Activated CD8-positive, alpha-beta T cell treated with anti-CD3 and anti-CD28 coated beads, Interleukin-2, amount 10 ng/mL, durations not matched to agents 7 days and 5 days (primary cell): Measurements from ENCODE around the gene BLTP3A. TPM values are rescaled to one million over a fixed set of nuclear protein-coding genes. Genes with fewer than 3 reads are reported as not detected.
"Not testable (repeated sequence)": the region's sequence is repeated elsewhere in the genome, so short reads cannot be mapped to it uniquely, and the experiment has no call there.

ENCODE experiments used
- ATAC-seq: fragments of 150-1000 bp; cut with Tn5 transposase; one replicate; pipeline ENCODE4 v1.10.0; 2021; ENCODE audit warnings: moderate library complexity
- CTCF ChIA-PET: fragments of 350-600 bp; sonication (Branson Sonifier 250); formaldehyde crosslinking; loops from one replicate; lab custom pipeline; 2021; ENCODE audit warnings: antibody characterized with exemption; lab: Charles Lee
- POLR2A ChIA-PET: fragments of 350-600 bp; sonication (Branson Sonifier 250); formaldehyde crosslinking; loops from one replicate; lab custom pipeline; 2021; ENCODE audit warnings: antibody characterized with exemption; lab: Charles Lee
- DNase-seq: peaks from one replicate; pipeline ENCODE4 v3.0.0-alpha.2; 2020
- H3K27ac Mint-ChIP-seq: one replicate; pipeline ENCODE4 v1.8.0; 2021; ENCODE audit warnings: mild to moderate bottlenecking, mixed read lengths
- H3K27me3 Mint-ChIP-seq: one replicate; pipeline ENCODE4 v1.8.0; 2021; ENCODE audit warnings: low read depth, mixed read lengths
- H3K36me3 Mint-ChIP-seq: one replicate; pipeline ENCODE4 v1.8.0; 2021; ENCODE audit warnings: low read depth, mixed read lengths
- H3K4me1 Mint-ChIP-seq: one replicate; pipeline ENCODE4 v1.8.0; 2021; ENCODE audit warnings: low read depth, mixed read lengths
- H3K4me3 Mint-ChIP-seq: one replicate; pipeline ENCODE4 v1.8.0; 2021; ENCODE audit warnings: mild to moderate bottlenecking, mixed read lengths
- H3K9me3 Mint-ChIP-seq: one replicate; pipeline ENCODE4 v1.8.0; 2022; ENCODE audit warnings: mixed read lengths; ENCODE audit not compliant: insufficient read depth
- total RNA-seq, 2 experiments: library from RNA; stranded (reverse); gene quantifications; one replicate each; pipeline ENCODE4 v1.2.3, GENCODE V29; 2021

Gene BLTP3A
- 10 to 100 TPM; 11.8 to 11.9 TPM for total RNA-seq

GRCh38 chr6:34791701-34792604 is at the start of gene BLTP3A:
TSS of gene BLTP3A (plus strand) at chr6:34792083. CDS start at chr6:34792251, 168 bp downstream.
- peaks cover 20% of the 10 kb centered on the region for H3K4me1 Mint-ChIP-seq
- DNase-seq (peak; percentile 79), ATAC-seq (peak; percentile 95)
- CTCF ChIA-PET, result interaction anchor here (0.7 to 1.6 kb wide), 16 partner anchors 9 to 542 kb away, joined by 3 to 13 read pairs (median 4); partner anchors contain the start of genes SNRPC and TAF11
- H3K36me3 Mint-ChIP-seq, result peaks cover 4% of the 10 kb centered on the region
- H3K9me3 Mint-ChIP-seq, result no peaks in the 10 kb centered on the region
- peak within 1 kb of the TSS; percentile 96 for H3K27ac Mint-ChIP-seq
- POLR2A ChIA-PET, result interaction anchor here (0.6 to 2.7 kb wide), 14 partner anchors 12 to 400 kb away, joined by 3 to 24 read pairs (median 4); partner anchors contain the start of genes ANKS1A, ILRUN, SNRPC and TAF11
- no peaks in the 10 kb centered on the region for H3K27me3 Mint-ChIP-seq
- peak within 1 kb of the TSS; percentile 96 for H3K4me3 Mint-ChIP-seq

GRCh38 chr6:34742094-34742493 is 49.8 kb upstream of the BLTP3A start:
- DNase-seq, result no peak
- H3K36me3 Mint-ChIP-seq, result no peaks in the 10 kb centered on the region
- H3K27ac Mint-ChIP-seq, result no peak overlapping the region
- no peak for ATAC-seq
- CTCF ChIA-PET, result no interaction called here
- no peaks in the 10 kb centered on the region for H3K27me3 Mint-ChIP-seq
- no peaks in the 10 kb centered on the region for H3K9me3 Mint-ChIP-seq
- no peaks in the 10 kb centered on the region for H3K4me1 Mint-ChIP-seq
- POLR2A ChIA-PET, result no interaction called here
- H3K4me3 Mint-ChIP-seq, result no peak overlapping the region

- Mint-ChIP-seq H3K4me3 (no peak overlapping the region), H3K36me3 (no peaks in the 10 kb centered on the region), H3K27ac (no peak overlapping the region), H3K4me1 (no peaks in the 10 kb centered on the region), H3K27me3 (no peaks in the 10 kb centered on the region), H3K9me3 (no peaks in the 10 kb centered on the region)
- CTCF ChIA-PET, result no interaction called here
- ATAC-seq, result no peak
- POLR2A ChIA-PET, result no interaction called here
- DNase-seq, result no peak
These were observed 48.1 kb upstream of the BLTP3A start for GRCh38 chr6:34743625-34744293.

GRCh38 chr6:34744294-34744647 is 47.6 kb upstream of the BLTP3A start:
- H3K4me1 Mint-ChIP-seq, H3K36me3 Mint-ChIP-seq, CTCF ChIA-PET, H3K27me3 Mint-ChIP-seq, H3K27ac Mint-ChIP-seq, H3K9me3 Mint-ChIP-seq, H3K4me3 Mint-ChIP-seq, POLR2A ChIA-PET, DNase-seq, ATAC-seq: not testable (repeated sequence)

GRCh38 chr6:34745277-34746103 is 46.4 kb upstream of the BLTP3A start:
- no peaks in the 10 kb centered on the region for H3K27me3 Mint-ChIP-seq
- H3K36me3 Mint-ChIP-seq, result no peaks in the 10 kb centered on the region
- no peak for ATAC-seq
- H3K27ac Mint-ChIP-seq, result no peak overlapping the region
- no peaks in the 10 kb centered on the region for H3K9me3 Mint-ChIP-seq
- no peak for DNase-seq
- no peak overlapping the region for H3K4me3 Mint-ChIP-seq
- ChIA-PET POLR2A (interaction anchor here (0.6 kb wide), 1 partner anchor 8 kb away, joined by 8 read pairs; no protein-coding TSS in a partner anchor), CTCF (interaction anchor here (1.5 to 1.8 kb wide), 2 partner anchors 11 to 394 kb away, joined by 3 to 9 read pairs; partner anchors contain the start of gene SNRPC)
- H3K4me1 Mint-ChIP-seq, result no peaks in the 10 kb centered on the region

- Mint-ChIP-seq H3K4me3 (no peak overlapping the region), H3K27ac (no peak overlapping the region), H3K4me1 (no peaks in the 10 kb centered on the region), H3K36me3 (no peaks in the 10 kb centered on the region), H3K9me3 (no peaks in the 10 kb centered on the region), H3K27me3 (no peaks in the 10 kb centered on the region)
- CTCF ChIA-PET, result interaction anchor here (1.5 to 1.8 kb wide), 2 partner anchors 10 to 393 kb away, joined by 3 to 9 read pairs; partner anchors contain the start of gene SNRPC
- POLR2A ChIA-PET, result no interaction called here
- ATAC-seq, result no peak
- no peak for DNase-seq
These were observed 45.6 kb upstream of the BLTP3A start for GRCh38 chr6:34746104-34746846.

GRCh38 chr6:34748757-34749156 is 43.1 kb upstream of the BLTP3A start:
- Mint-ChIP-seq H3K36me3 (no peaks in the 10 kb centered on the region), H3K9me3 (no peaks in the 10 kb centered on the region), H3K27ac (no peak overlapping the region), H3K27me3 (no peaks in the 10 kb centered on the region), H3K4me1 (no peaks in the 10 kb centered on the region), H3K4me3 (no peak overlapping the region)
- no peak for ATAC-seq
- ChIA-PET CTCF (no interaction called here), POLR2A (interaction anchor here (1.1 kb wide), 1 partner anchor 8 kb away, joined by 3 read pairs; the partner anchor contains the start of gene SNRPC)
- DNase-seq, result no peak

- H3K4me1 Mint-ChIP-seq, result peaks cover 18% of the 10 kb centered on the region
- ATAC-seq (peak; percentile 40), DNase-seq (peak; percentile 57)
- ChIA-PET POLR2A (interaction anchor here (0.6 to 2.0 kb wide), 11 partner anchors 10 to 1479 kb away, joined by 3 to 22 read pairs (median 4); partner anchors contain the start of genes BLTP3A and TAF11), CTCF (interaction anchor here (0.6 to 2.8 kb wide), 7 partner anchors 10 to 302 kb away, joined by 3 to 13 read pairs (median 6); partner anchors contain the start of genes BLTP3A and TAF11)
- H3K27ac Mint-ChIP-seq, H3K9me3 Mint-ChIP-seq, H3K27me3 Mint-ChIP-seq, H3K36me3 Mint-ChIP-seq, H3K4me3 Mint-ChIP-seq: not testable (repeated sequence)
These were observed 35.4 kb upstream of the BLTP3A start for GRCh38 chr6:34756513-34756856.

GRCh38 chr6:34757687-34758274 is 34.1 kb upstream of the BLTP3A start:
- H3K36me3 Mint-ChIP-seq, result peaks cover 9% of the 10 kb centered on the region
- H3K27me3 Mint-ChIP-seq, result no peaks in the 10 kb centered on the region
- peaks cover 18% of the 10 kb centered on the region for H3K4me1 Mint-ChIP-seq
- CTCF ChIA-PET, result interaction anchor here (0.8 to 2.8 kb wide), 6 partner anchors 12 to 131 kb away, joined by 3 to 13 read pairs (median 8); partner anchors contain the start of genes ANKS1A, BLTP3A and TAF11
- no peak for ATAC-seq
- no peak overlapping the region for H3K4me3 Mint-ChIP-seq
- H3K9me3 Mint-ChIP-seq, result no peaks in the 10 kb centered on the region
- no peak overlapping the region for H3K27ac Mint-ChIP-seq
- POLR2A ChIA-PET, result interaction anchor here (0.6 to 2.0 kb wide), 12 partner anchors 9 to 442 kb away, joined by 3 to 22 read pairs (median 4); partner anchors contain the start of genes BLTP3A and TAF11
- DNase-seq, result no peak

- Mint-ChIP-seq H3K9me3 (no peaks in the 10 kb centered on the region), H3K27ac (no peak overlapping the region), H3K27me3 (no peaks in the 10 kb centered on the region), H3K36me3 (peaks cover 18% of the 10 kb centered on the region), H3K4me1 (peaks cover 18% of the 10 kb centered on the region), H3K4me3 (no peak overlapping the region)
- no peak for DNase-seq
- CTCF ChIA-PET, result interaction anchor here (1.4 kb wide), 1 partner anchor 32 kb away, joined by 4 read pairs; the partner anchor contains the start of gene BLTP3A
- no peak for ATAC-seq
- POLR2A ChIA-PET, result no interaction called here
These were observed 31.8 kb upstream of the BLTP3A start for GRCh38 chr6:34760108-34760507.
